Kidney epithelial cell (primary cell): ENCODE measurements around the gene E2F4. TPM values are rescaled to one million over a fixed set of nuclear protein-coding genes. Genes with fewer than 3 reads are reported as not detected.

Source experiments
- DNase-seq: peaks from one replicate; pipeline ENCODE4 v3.0.0-alpha.2; 2010; ENCODE audit warnings: low read depth
- H3K27me3 ChIP-seq: 2 replicates; pipeline ENCODE4 v1.6.0; 2011; ENCODE audit warnings: low read length; ENCODE audit not compliant: control insufficient read depth, insufficient read depth
- H3K36me3 ChIP-seq: 2 replicates; pipeline ENCODE4 v1.5.1; 2011; ENCODE audit warnings: low read length; ENCODE audit not compliant: control insufficient read depth, insufficient read depth
- H3K4me3 ChIP-seq: 2 replicates; pipeline ENCODE4 v1.5.1; 2011; ENCODE audit warnings: low read depth, mild to moderate bottlenecking, control low read depth, low read length
- CTCF ChIP-seq: IDR thresholded peaks from 2 replicates; pipeline ENCODE4 v1.5.1; 2011; ENCODE audit warnings: mild to moderate bottlenecking, moderate library complexity, low read length, control low read depth, inconsistent platforms; ENCODE audit not compliant: insufficient read depth, poor library complexity, severe bottlenecking
- total RNA-seq: library from RNA; depleted of rRNA; stranded (reverse); fragments of >200 nt; gene quantifications from 2 replicates; pipeline ENCODE4 v1.2.3, GENCODE V29; 2015

Gene E2F4
- total RNA-seq, 1 donor from 2014 or later: 84.9 TPM

GRCh38 chr16:67195676-67196075 lies 3.7 kb downstream of the E2F4 start:
- peaks cover 2% of the 10 kb centered on the region for H3K36me3 ChIP-seq
- no peak for DNase-seq
- H3K27me3 ChIP-seq: no peaks in the 10 kb centered on the region
- no peak for TF ChIP-seq CTCF
- H3K4me3 ChIP-seq: no peak overlapping the region

- Histone ChIP-seq H3K4me3 (no peak overlapping the region), H3K36me3 (peaks cover 2% of the 10 kb centered on the region)
Measured at GRCh38 chr16:67196881-67197280, 4.9 kb downstream of the E2F4 start.

GRCh38 chr16:67197704-67198103 lies 5.7 kb downstream of the E2F4 start:
- Histone ChIP-seq H3K27me3 (no peaks in the 10 kb centered on the region), H3K4me3 (no peak overlapping the region), H3K36me3 (peaks cover 2% of the 10 kb centered on the region)
- DNase-seq: no peak
- no peak for TF ChIP-seq CTCF

More at GRCh38 chr16:67196881-67197280, 4.9 kb downstream of the E2F4 start:
- no peaks in the 10 kb centered on the region for H3K27me3 ChIP-seq
- no peak for DNase-seq
- TF ChIP-seq CTCF: no peak

- no peak for DNase-seq
- Histone ChIP-seq H3K27me3 (no peaks in the 10 kb centered on the region), H3K36me3 (peaks cover 2% of the 10 kb centered on the region), H3K4me3 (no peak overlapping the region)
- TF ChIP-seq CTCF: peak; percentile 93
Measured at GRCh38 chr16:67198238-67198734, 6.3 kb downstream of the E2F4 start.

- Histone ChIP-seq H3K4me3 (no peak within 1 kb of the TSS), H3K27me3 (no peaks in the 10 kb centered on the region), H3K36me3 (peaks cover 2% of the 10 kb centered on the region)
- no peak for DNase-seq
- peak; percentile 39 for TF ChIP-seq CTCF
Measured at GRCh38 chr16:67199011-67199807, 7.3 kb downstream of the E2F4 start, which contains the start of gene ELMO3. Gene ELMO3 (plus strand): TSS chr16:67199131. CDS start chr16:67199327, 196 bp downstream.
